Measurements from ENCODE around the gene SYT8. TPM values are rescaled to one million over a fixed set of nuclear protein-coding genes. Genes with fewer than 3 reads are reported as not detected.
A peak's percentile ranks its signal among the peaks of the same experiment; 100 is the strongest.

The SYT8 gene
- total RNA-seq, 3 donors from 2014 or later, result not detected

- no peaks in the 10 kb centered on the region for H3K4me1 Mint-ChIP-seq (ENCODE audit: low read depth)
- ATAC-seq (no peak), DNase-seq (no peak)
- no peaks in the 10 kb centered on the region for H3K9me3 Mint-ChIP-seq
- H3K27me3 Mint-ChIP-seq (ENCODE audit: low read depth), result peaks cover 12% of the 10 kb centered on the region
- no peak overlapping the region for H3K4me3 Mint-ChIP-seq
- H3K36me3 Mint-ChIP-seq (ENCODE audit: insufficient read depth), result no peaks in the 10 kb centered on the region
Measured at GRCh38 chr11:1834062-1834610, 654 bp upstream of the SYT8 start.

GRCh38 chr11:1835671-1836010 is 851 bp downstream of the SYT8 start:
- Mint-ChIP-seq H3K4me3 (no peak overlapping the region), H3K27me3 (ENCODE audit: low read depth) (peaks cover 12% of the 10 kb centered on the region)

GRCh38 chr11:1836011-1836945 is 1.5 kb downstream of the SYT8 start:
- no peak for DNase-seq

More at GRCh38 chr11:1835671-1836010, 851 bp downstream of the SYT8 start:
- ATAC-seq (no peak), DNase-seq (no peak)
- Mint-ChIP-seq H3K9me3 (no peaks in the 10 kb centered on the region), H3K4me1 (ENCODE audit: low read depth) (peaks cover 5% of the 10 kb centered on the region), H3K36me3 (ENCODE audit: insufficient read depth) (no peaks in the 10 kb centered on the region)

GRCh38 chr11:1837171-1838076 is 2.6 kb downstream of the SYT8 start:
- peak; percentile 80 for DNase-seq
- no peaks in the 10 kb centered on the region for H3K36me3 Mint-ChIP-seq (ENCODE audit: insufficient read depth)
- H3K4me1 Mint-ChIP-seq (ENCODE audit: low read depth), result peaks cover 7% of the 10 kb centered on the region
- H3K27me3 Mint-ChIP-seq (ENCODE audit: low read depth), result peaks cover 4% of the 10 kb centered on the region
- peak; percentile 84 to 90 for ATAC-seq
- H3K4me3 Mint-ChIP-seq, result no peak overlapping the region
- no peaks in the 10 kb centered on the region for H3K9me3 Mint-ChIP-seq

More at GRCh38 chr11:1836011-1836945, 1.5 kb downstream of the SYT8 start:
- Mint-ChIP-seq H3K9me3 (no peaks in the 10 kb centered on the region), H3K36me3 (ENCODE audit: insufficient read depth) (no peaks in the 10 kb centered on the region), H3K4me1 (ENCODE audit: low read depth) (peaks cover 7% of the 10 kb centered on the region), H3K27me3 (ENCODE audit: low read depth) (peaks cover 9% of the 10 kb centered on the region), H3K4me3 (no peak overlapping the region)
- ATAC-seq, result no peak

GRCh38 chr11:1838077-1838425 is 3.3 kb downstream of the SYT8 start:
- peaks cover 4% of the 10 kb centered on the region for H3K27me3 Mint-ChIP-seq (ENCODE audit: low read depth)
- ATAC-seq (no peak), DNase-seq (no peak)
- peaks cover 8% of the 10 kb centered on the region for H3K4me1 Mint-ChIP-seq (ENCODE audit: low read depth)
- no peaks in the 10 kb centered on the region for H3K36me3 Mint-ChIP-seq (ENCODE audit: insufficient read depth)
- no peak overlapping the region for H3K4me3 Mint-ChIP-seq
- no peaks in the 10 kb centered on the region for H3K9me3 Mint-ChIP-seq

GRCh38 chr11:1838426-1839144 is 3.8 kb downstream of the SYT8 start, which contains the start of gene TNNI2:
Gene TNNI2 (plus strand): TSS chr11:1838981. CDS start chr11:1839697, 716 bp downstream.
- no peaks in the 10 kb centered on the region for H3K36me3 Mint-ChIP-seq (ENCODE audit: insufficient read depth)

GRCh38 chr11:1839204-1839923 is 4.6 kb downstream of the SYT8 start:
- H3K27me3 Mint-ChIP-seq (ENCODE audit: low read depth), result no peaks in the 10 kb centered on the region
- H3K36me3 Mint-ChIP-seq (ENCODE audit: insufficient read depth), result no peaks in the 10 kb centered on the region
- no peak for ATAC-seq
- peaks cover 21% of the 10 kb centered on the region for H3K4me1 Mint-ChIP-seq (ENCODE audit: low read depth)
- no peak for DNase-seq
- no peaks in the 10 kb centered on the region for H3K9me3 Mint-ChIP-seq
- H3K4me3 Mint-ChIP-seq, result no peak overlapping the region

More at GRCh38 chr11:1838426-1839144, 3.8 kb downstream of the SYT8 start, which contains the start of gene TNNI2:
- Mint-ChIP-seq H3K27me3 (ENCODE audit: low read depth) (peaks cover under 1% of the 10 kb centered on the region), H3K9me3 (no peaks in the 10 kb centered on the region), H3K4me3 (no peak within 1 kb of the TSS), H3K4me1 (ENCODE audit: low read depth) (peaks cover 14% of the 10 kb centered on the region)
- DNase-seq, result no peak
- no peak for ATAC-seq

- Mint-ChIP-seq H3K9me3 (no peaks in the 10 kb centered on the region), H3K4me3 (no peak overlapping the region), H3K4me1 (ENCODE audit: low read depth) (peaks cover 29% of the 10 kb centered on the region), H3K36me3 (ENCODE audit: insufficient read depth) (no peaks in the 10 kb centered on the region), H3K27me3 (ENCODE audit: low read depth) (no peaks in the 10 kb centered on the region)
- DNase-seq (no peak), ATAC-seq (no peak)
Measured at GRCh38 chr11:1839924-1840779, 5.4 kb downstream of the SYT8 start.

- no peaks in the 10 kb centered on the region for H3K36me3 Mint-ChIP-seq (ENCODE audit: insufficient read depth)
- no peak overlapping the region for H3K4me3 Mint-ChIP-seq
- no peak for DNase-seq
- ATAC-seq, result no peak
- H3K9me3 Mint-ChIP-seq, result no peaks in the 10 kb centered on the region
- H3K27me3 Mint-ChIP-seq (ENCODE audit: low read depth), result no peaks in the 10 kb centered on the region
- peaks cover 36% of the 10 kb centered on the region for H3K4me1 Mint-ChIP-seq (ENCODE audit: low read depth)
Measured at GRCh38 chr11:1840780-1841480, 6.1 kb downstream of the SYT8 start.

GRCh38 chr11:1841511-1842148 is 6.8 kb downstream of the SYT8 start:
- peaks cover 38% of the 10 kb centered on the region for H3K4me1 Mint-ChIP-seq (ENCODE audit: low read depth)
- ATAC-seq, result no peak
- H3K4me3 Mint-ChIP-seq, result no peak overlapping the region
- no peaks in the 10 kb centered on the region for H3K27me3 Mint-ChIP-seq (ENCODE audit: low read depth)
- no peak for DNase-seq
- H3K9me3 Mint-ChIP-seq, result no peaks in the 10 kb centered on the region
- H3K36me3 Mint-ChIP-seq (ENCODE audit: insufficient read depth), result no peaks in the 10 kb centered on the region

- Mint-ChIP-seq H3K9me3 (no peaks in the 10 kb centered on the region), H3K36me3 (ENCODE audit: insufficient read depth) (no peaks in the 10 kb centered on the region), H3K27me3 (ENCODE audit: low read depth) (no peaks in the 10 kb centered on the region), H3K4me3 (no peak overlapping the region), H3K4me1 (ENCODE audit: low read depth) (peaks cover 46% of the 10 kb centered on the region)
- ATAC-seq (no peak), DNase-seq (no peak)
Measured at GRCh38 chr11:1842149-1843097, 7.6 kb downstream of the SYT8 start.

Measured in activated T-cell treated with anti-CD3 and anti-CD28 coated beads, Interleukin-2, amount 50 U/mL, for 4 hours (primary cell).